HepG2 (cell line): ENCODE data around the gene FAM3B. TPM values are rescaled to one million over a fixed set of nuclear protein-coding genes. Genes with fewer than 3 reads are reported as not detected.

Source experiments
- ATAD3A ChIP-seq: sonication (generic); formaldehyde crosslinking; IDR thresholded peaks from 2 replicates; pipeline ENCODE4 v1.4.0; 2020; ENCODE audit warnings: missing genetic modification reagents
- BCL6 ChIP-seq: IDR thresholded peaks from 2 replicates; pipeline ENCODE4 v1.6.1; 2016; ENCODE audit warnings: missing genetic modification reagents, missing compliant biosample characterization
- FOXK1 ChIP-seq: sonication (generic); formaldehyde crosslinking; IDR thresholded peaks from 2 replicates; pipeline ENCODE4 v1.4.0; 2020; ENCODE audit warnings: low read depth, missing genetic modification reagents, borderline replicate concordance
- MXD4 ChIP-seq: IDR thresholded peaks from 2 replicates; pipeline ENCODE4 v1.6.1; 2016; ENCODE audit warnings: mild to moderate bottlenecking, missing biosample characterization, missing genetic modification reagents
- NR2F2 ChIP-seq: IDR thresholded peaks from 2 replicates; pipeline ENCODE4 v1.6.1; 2012; ENCODE audit warnings: low read depth, inconsistent platforms, borderline replicate concordance
- NRL ChIP-seq: sonication (generic); formaldehyde crosslinking; IDR thresholded peaks from 2 replicates; pipeline ENCODE4 v1.5.0; 2020; ENCODE audit warnings: missing genetic modification reagents, mild to moderate bottlenecking, moderate library complexity, borderline replicate concordance
- ONECUT2 ChIP-seq: sonication (generic); formaldehyde crosslinking; IDR thresholded peaks from 2 replicates; pipeline ENCODE4 v1.4.0; 2020; ENCODE audit warnings: missing genetic modification reagents
- RBM39 ChIP-seq: fragments of 200-400 bp; formaldehyde crosslinking; IDR thresholded peaks from one replicate; pipeline ENCODE4 v1.6.1; 2018; ENCODE audit warnings: antibody characterized with exemption, mild to moderate bottlenecking, low read depth, low read length; ENCODE audit not compliant: poor library complexity, severe bottlenecking
- REL ChIP-seq: sonication (generic); formaldehyde crosslinking; conservative IDR thresholded peaks from 2 replicates; pipeline ENCODE4 v1.8.0; 2022; ENCODE audit warnings: mild to moderate bottlenecking, missing genetic modification reagents, moderate library complexity
- RFXAP ChIP-seq: sonication (generic); formaldehyde crosslinking; IDR thresholded peaks from 2 replicates; pipeline ENCODE4 v1.4.0; 2020; ENCODE audit warnings: missing genetic modification reagents, borderline replicate concordance
- SNRNP70 ChIP-seq: fragments of 200-400 bp; formaldehyde crosslinking; IDR thresholded peaks from 2 replicates; pipeline ENCODE4 v1.6.1; 2017; ENCODE audit warnings: mild to moderate bottlenecking, low read depth, low read length, moderate library complexity
- STAG1 ChIP-seq: sonication (generic); formaldehyde crosslinking; IDR thresholded peaks from 2 replicates; pipeline ENCODE4 v1.4.0; 2020; ENCODE audit warnings: missing genetic modification reagents
- ZC3H13 ChIP-seq: sonication (generic); formaldehyde crosslinking; IDR thresholded peaks from 2 replicates; pipeline ENCODE4 v1.8.1; 2023; ENCODE audit warnings: mild to moderate bottlenecking, missing genetic modification reagents, moderate library complexity
- ZNF20 ChIP-seq: sonication (generic); formaldehyde crosslinking; IDR thresholded peaks from 2 replicates; pipeline ENCODE4 v1.4.0; 2020; ENCODE audit warnings: mild to moderate bottlenecking, moderate library complexity, missing genetic modification reagents
- ZNF280B ChIP-seq: sonication (generic); formaldehyde crosslinking; IDR thresholded peaks from 2 replicates; pipeline ENCODE4 v1.5.0; 2020; ENCODE audit warnings: missing genetic modification reagents, mild to moderate bottlenecking, borderline replicate concordance
- ZNF720 ChIP-seq: sonication (generic); formaldehyde crosslinking; IDR thresholded peaks from 2 replicates; pipeline ENCODE4 v1.4.0; 2020; ENCODE audit warnings: missing genetic modification reagents
- ZNF761 ChIP-seq: sonication (generic); formaldehyde crosslinking; conservative IDR thresholded peaks from 2 replicates; pipeline ENCODE4 v1.4.0; 2020; ENCODE audit warnings: mild to moderate bottlenecking, missing genetic modification reagents
- ZNF83 ChIP-seq: sonication (generic); formaldehyde crosslinking; IDR thresholded peaks from 2 replicates; pipeline ENCODE4 v1.4.0; 2020; ENCODE audit warnings: missing genetic modification reagents, mild to moderate bottlenecking, borderline replicate concordance
- ZSCAN22 ChIP-seq: sonication (generic); formaldehyde crosslinking; IDR thresholded peaks from 2 replicates; pipeline ENCODE4 v1.4.0; 2020; ENCODE audit warnings: mild to moderate bottlenecking, missing genetic modification reagents
- ZSCAN25 ChIP-seq: sonication (generic); formaldehyde crosslinking; IDR thresholded peaks from 2 replicates; pipeline ENCODE4 v1.8.0; 2022; ENCODE audit warnings: mild to moderate bottlenecking, missing genetic modification reagents
- polyA plus RNA-seq, 8 experiments: library from polyadenylated mRNA; depleted of rRNA in 3 of 8; stranded (reverse) in 7 of 8; unstranded in 1 of 8; fragments of >200 nt; fragmentation: Illumina TruSeq in 4 of 8; extraction: Trizol in 4 of 8; gene quantifications; 2 replicates each; pipeline versions ENCODE4 v1.2.1 to v1.2.3, GENCODE V29; 2011 to 2016; ENCODE audit warnings: low read depth in 4 of 8, missing spikeins in 1 of 8, mixed read lengths in 1 of 8; ENCODE audit not compliant: insufficient read depth in 1 of 8
- total RNA-seq, 5 experiments: library from RNA; depleted of rRNA; stranded (reverse); fragments of >200 nt; fragmentation: Illumina TruSeq; extraction: Trizol; gene quantifications; 2 replicates each; pipeline ENCODE4 v1.2.3, GENCODE V29; 2016; ENCODE audit warnings: low read depth in 1 of 5
- TF ChIP-seq, protein P1 (sequence below): IDR thresholded peaks from 2 replicates; pipeline ENCODE4 v1.6.1; 2012; ENCODE audit warnings: inconsistent platforms
- TF ChIP-seq, protein P2 (sequence below): sonication (generic); formaldehyde crosslinking; IDR thresholded peaks from 2 replicates; pipeline ENCODE4 v1.8.0; 2022; ENCODE audit warnings: missing genetic modification reagents, mild to moderate bottlenecking, moderate library complexity, borderline replicate concordance
- TF ChIP-seq, protein P3 (sequence below): IDR thresholded peaks from 2 replicates; pipeline ENCODE4 v1.6.1; 2016; ENCODE audit warnings: control low read depth
- TF ChIP-seq, protein P4 (sequence below): sonication (generic); formaldehyde crosslinking; IDR thresholded peaks from 2 replicates; pipeline ENCODE4 v1.5.0; 2020; ENCODE audit warnings: missing genetic modification reagents

FAM3B gene
- total and polyA plus RNA-seq, 2 of the 13 experiments (the other 11 are each of a cell fraction or from before 2014, with no cell fraction given) = 46.5 to 62.0 TPM

DNA sequence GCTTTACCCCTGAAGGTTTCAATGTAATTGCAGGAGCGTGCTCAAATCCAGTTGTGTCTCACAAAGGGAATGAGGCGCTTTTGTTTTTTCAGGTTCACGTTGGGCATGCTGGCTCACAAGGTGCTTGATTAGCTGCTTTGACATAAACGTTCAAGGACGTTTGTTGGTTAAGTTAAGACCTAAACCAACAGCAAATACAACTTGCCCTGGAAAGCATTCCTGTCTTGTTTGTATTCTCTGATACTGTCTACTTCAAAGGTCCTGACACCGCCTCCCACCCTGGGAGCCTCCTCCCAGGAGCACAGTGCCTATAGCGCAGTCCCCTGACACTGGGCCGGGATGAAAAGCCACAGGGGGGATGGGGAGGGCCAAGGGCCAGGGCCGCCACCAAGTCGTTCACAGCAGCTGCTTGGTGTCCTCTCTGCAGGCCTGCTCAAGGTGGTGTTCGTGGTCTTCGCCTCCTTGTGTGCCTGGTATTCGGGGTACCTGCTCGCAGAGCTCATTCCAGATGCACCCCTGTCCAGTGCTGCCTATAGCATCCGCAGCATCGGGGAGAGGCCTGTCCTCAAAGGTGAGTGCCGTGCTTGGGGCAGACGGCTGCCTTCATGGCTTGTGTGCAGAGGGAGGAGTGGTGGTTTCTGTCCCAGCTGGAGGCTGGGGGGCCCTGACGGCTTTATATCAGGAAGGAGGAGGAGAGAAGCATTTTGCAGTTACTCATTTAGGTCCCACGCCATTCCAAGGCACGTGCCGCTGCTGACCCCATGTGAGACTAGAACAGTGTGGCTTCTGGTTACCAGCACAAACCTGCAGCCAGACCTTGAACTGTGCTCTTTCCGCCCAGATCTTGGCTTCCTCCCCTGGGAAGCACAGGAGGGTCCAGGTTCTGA lies 6.1 kb downstream of the FAM3B start (continued):
- TF ChIP-seq FOXK1 (CRISPR knock-in tag) (peak; percentile 73; the same call in 1 of the 2 replicates), ZNF761 (no peak), MXD4 (CRISPR knock-in tag) (peak; percentile 31; the same call in 1 of the 2 replicates), RFXAP (CRISPR knock-in tag) (peak; percentile 75; the same call in 1 of the 2 replicates), ZSCAN22 (CRISPR knock-in tag) (no peak), SNRNP70 (no peak), NR2F2 (peak; percentile 93), ZNF20 (no peak), ONECUT2 (no peak; the same call in 1 of the 2 replicates), RBM39 (no peak), ZNF83 (peak; percentile 34; the same call in 1 of the 2 replicates), BCL6 (peak; percentile 92), ZC3H13 (CRISPR knock-in tag) (peak; percentile 86), ATAD3A (CRISPR knock-in tag) (no peak), ZSCAN25 (CRISPR knock-in tag) (peak; percentile 75), NRL (CRISPR knock-in tag) (no peak; the same call in 1 of the 2 replicates), ZNF280B (CRISPR knock-in tag) (0 out of 2 replicates have a peak, but pooled peaks have one; percentile 36), REL (CRISPR knock-in tag) (0 out of 2 replicates have a peak, but pooled peaks have one; percentile 38), ZNF720 (CRISPR knock-in tag) (no peak), STAG1 (CRISPR knock-in tag) (no peak)
- TF ChIP-seq, protein P1, sequence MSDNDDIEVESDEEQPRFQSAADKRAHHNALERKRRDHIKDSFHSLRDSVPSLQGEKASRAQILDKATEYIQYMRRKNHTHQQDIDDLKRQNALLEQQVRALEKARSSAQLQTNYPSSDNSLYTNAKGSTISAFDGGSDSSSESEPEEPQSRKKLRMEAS = peak; percentile 81
- TF ChIP-seq, protein P2, sequence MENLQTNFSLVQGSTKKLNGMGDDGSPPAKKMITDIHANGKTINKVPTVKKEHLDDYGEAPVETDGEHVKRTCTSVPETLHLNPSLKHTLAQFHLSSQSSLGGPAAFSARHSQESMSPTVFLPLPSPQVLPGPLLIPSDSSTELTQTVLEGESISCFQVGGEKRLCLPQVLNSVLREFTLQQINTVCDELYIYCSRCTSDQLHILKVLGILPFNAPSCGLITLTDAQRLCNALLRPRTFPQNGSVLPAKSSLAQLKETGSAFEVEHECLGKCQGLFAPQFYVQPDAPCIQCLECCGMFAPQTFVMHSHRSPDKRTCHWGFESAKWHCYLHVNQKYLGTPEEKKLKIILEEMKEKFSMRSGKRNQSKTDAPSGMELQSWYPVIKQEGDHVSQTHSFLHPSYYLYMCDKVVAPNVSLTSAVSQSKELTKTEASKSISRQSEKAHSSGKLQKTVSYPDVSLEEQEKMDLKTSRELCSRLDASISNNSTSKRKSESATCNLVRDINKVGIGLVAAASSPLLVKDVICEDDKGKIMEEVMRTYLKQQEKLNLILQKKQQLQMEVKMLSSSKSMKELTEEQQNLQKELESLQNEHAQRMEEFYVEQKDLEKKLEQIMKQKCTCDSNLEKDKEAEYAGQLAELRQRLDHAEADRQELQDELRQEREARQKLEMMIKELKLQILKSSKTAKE (CRISPR knock-in tag) = peak; percentile 88
- TF ChIP-seq, protein P3, sequence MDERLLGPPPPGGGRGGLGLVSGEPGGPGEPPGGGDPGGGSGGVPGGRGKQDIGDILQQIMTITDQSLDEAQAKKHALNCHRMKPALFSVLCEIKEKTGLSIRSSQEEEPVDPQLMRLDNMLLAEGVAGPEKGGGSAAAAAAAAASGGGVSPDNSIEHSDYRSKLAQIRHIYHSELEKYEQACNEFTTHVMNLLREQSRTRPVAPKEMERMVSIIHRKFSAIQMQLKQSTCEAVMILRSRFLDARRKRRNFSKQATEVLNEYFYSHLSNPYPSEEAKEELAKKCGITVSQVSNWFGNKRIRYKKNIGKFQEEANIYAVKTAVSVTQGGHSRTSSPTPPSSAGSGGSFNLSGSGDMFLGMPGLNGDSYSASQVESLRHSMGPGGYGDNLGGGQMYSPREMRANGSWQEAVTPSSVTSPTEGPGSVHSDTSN (CRISPR knock-in tag) = peak; percentile 54
- TF ChIP-seq, protein P4, sequence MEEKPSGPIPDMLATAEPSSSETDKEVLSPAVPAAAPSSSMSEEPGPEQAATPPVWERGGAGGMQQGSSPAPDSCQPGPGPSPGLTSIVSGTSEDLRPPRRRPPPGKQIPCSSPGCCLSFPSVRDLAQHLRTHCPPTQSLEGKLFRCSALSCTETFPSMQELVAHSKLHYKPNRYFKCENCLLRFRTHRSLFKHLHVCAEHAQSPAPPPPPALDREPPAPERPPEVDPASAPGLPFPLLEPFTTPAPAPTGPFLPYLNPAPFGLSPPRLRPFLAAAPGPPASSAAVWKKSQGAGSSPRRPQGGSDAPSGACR (CRISPR knock-in tag) = 0 out of 2 replicates have a peak, but pooled peaks have one; percentile 50
